Glutamatergic neuron (in vitro differentiated cells): ENCODE measurements around the gene CD28. TPM values are rescaled to one million over a fixed set of nuclear protein-coding genes. Genes with fewer than 3 reads are reported as not detected.

Experiments
- DNase-seq: peaks from one replicate; pipeline ENCODE4 v3.0.0; 2022
- H3K27ac Mint-ChIP-seq: one replicate; pipeline ENCODE4 v1.8.0; 2020; ENCODE audit warnings: mild to moderate bottlenecking, mixed read lengths, inconsistent platforms; ENCODE audit not compliant: unreplicated experiment
- H3K27me3 Mint-ChIP-seq: one replicate; pipeline ENCODE4 v1.8.0; 2020; ENCODE audit warnings: mild to moderate bottlenecking, moderate library complexity, mixed read lengths, inconsistent platforms; ENCODE audit not compliant: unreplicated experiment
- H3K36me3 Mint-ChIP-seq: one replicate; pipeline ENCODE4 v1.8.0; 2020; ENCODE audit warnings: mild to moderate bottlenecking, mixed read lengths, inconsistent platforms; ENCODE audit not compliant: unreplicated experiment
- H3K4me1 Mint-ChIP-seq: one replicate; pipeline ENCODE4 v1.8.0; 2020; ENCODE audit warnings: mild to moderate bottlenecking, low read depth, mixed read lengths, inconsistent platforms; ENCODE audit not compliant: unreplicated experiment
- H3K4me3 Mint-ChIP-seq: one replicate; pipeline ENCODE4 v1.8.0; 2020; ENCODE audit warnings: mild to moderate bottlenecking, mixed read lengths, inconsistent platforms; ENCODE audit not compliant: unreplicated experiment
- H3K9me3 Mint-ChIP-seq: one replicate; pipeline ENCODE4 v1.8.0; 2020; ENCODE audit warnings: mild to moderate bottlenecking, moderate library complexity, mixed read lengths, inconsistent platforms; ENCODE audit not compliant: unreplicated experiment
- CTCF ChIP-seq: fragments of 200-600 bp; sonication (generic); IDR thresholded peaks from one replicate; pipeline ENCODE4 v1.5.0; 2021; ENCODE audit not compliant: partially characterized antibody, unreplicated experiment
- total RNA-seq: library from RNA; stranded (reverse); fragmentation: NEBNext Ultra II Directional; extraction: Animal tissue kit (Norgen Biotek cat#: 25700); gene quantifications from one replicate; pipeline ENCODE4 v1.2.1, GENCODE V29; 2021; ENCODE audit not compliant: unreplicated experiment

The CD28 gene
- total RNA-seq, 1 donor from 2014 or later = not detected

GRCh38 chr2:203728321-203728720, 21.9 kb downstream of the CD28 start:
- no peak for TF ChIP-seq CTCF
- H3K9me3 Mint-ChIP-seq = no peaks in the 10 kb centered on the region
- H3K27ac Mint-ChIP-seq = no peak overlapping the region
- no peak overlapping the region for H3K4me3 Mint-ChIP-seq
- no peaks in the 10 kb centered on the region for H3K27me3 Mint-ChIP-seq
- peaks cover 16% of the 10 kb centered on the region for H3K4me1 Mint-ChIP-seq
- no peak for DNase-seq
- H3K36me3 Mint-ChIP-seq = no peaks in the 10 kb centered on the region

- H3K9me3 Mint-ChIP-seq = no peaks in the 10 kb centered on the region
- DNase-seq = no peak
- no peak for TF ChIP-seq CTCF
- peaks cover 16% of the 10 kb centered on the region for H3K4me1 Mint-ChIP-seq
- H3K27me3 Mint-ChIP-seq = no peaks in the 10 kb centered on the region
- no peak overlapping the region for H3K27ac Mint-ChIP-seq
- no peaks in the 10 kb centered on the region for H3K36me3 Mint-ChIP-seq
- H3K4me3 Mint-ChIP-seq = no peak overlapping the region
Observed at GRCh38 chr2:203730076-203730729, 23.8 kb downstream of the CD28 start.

GRCh38 chr2:203730883-203731282, 24.4 kb downstream of the CD28 start:
- no peak overlapping the region for H3K4me3 Mint-ChIP-seq
- no peaks in the 10 kb centered on the region for H3K9me3 Mint-ChIP-seq
- H3K27me3 Mint-ChIP-seq = no peaks in the 10 kb centered on the region
- TF ChIP-seq CTCF = no peak
- H3K36me3 Mint-ChIP-seq = no peaks in the 10 kb centered on the region
- peaks cover 16% of the 10 kb centered on the region for H3K4me1 Mint-ChIP-seq
- no peak overlapping the region for H3K27ac Mint-ChIP-seq
- no peak for DNase-seq

- no peak overlapping the region for H3K4me3 Mint-ChIP-seq
Observed at GRCh38 chr2:203732092-203732952, 25.9 kb downstream of the CD28 start.

More at GRCh38 chr2:203732092-203732952, 25.9 kb downstream of the CD28 start:
- H3K27ac Mint-ChIP-seq = no peak overlapping the region
- TF ChIP-seq CTCF = no peak
- H3K27me3 Mint-ChIP-seq = no peaks in the 10 kb centered on the region
- H3K36me3 Mint-ChIP-seq = no peaks in the 10 kb centered on the region
- DNase-seq = no peak
- peaks cover 16% of the 10 kb centered on the region for H3K4me1 Mint-ChIP-seq
- peaks cover 2% of the 10 kb centered on the region for H3K9me3 Mint-ChIP-seq
